Astrocyte (in vitro differentiated cells and primary cell): ENCODE measurements around the gene NSF. TPM values are rescaled to one million over a fixed set of nuclear protein-coding genes. Genes with fewer than 3 reads are reported as not detected.

ENCODE experiments used
- DNase-seq: peaks from one replicate; pipeline ENCODE4 v3.0.0-alpha.2; 2010; ENCODE audit warnings: low read depth
- FAIRE-seq: peaks from 2 replicates; lab custom pipeline; 2011; peaks lifted over from hg19 to GRCh38; lab: Jason Lieb, UNC
- H2AFZ ChIP-seq: 2 replicates; pipeline ENCODE4 v1.6.0; 2012; ENCODE audit warnings: low read depth, low read length, inconsistent platforms
- H3K27ac ChIP-seq: 2 replicates; pipeline ENCODE4 v1.5.1; 2011; ENCODE audit warnings: low read depth, low read length, inconsistent platforms
- H3K27me3 ChIP-seq: 2 replicates; pipeline ENCODE4 v1.6.0; 2011; ENCODE audit warnings: low read length, inconsistent platforms; ENCODE audit not compliant: insufficient read depth
- H3K36me3 ChIP-seq: 2 replicates; pipeline ENCODE4 v1.5.1; 2011; ENCODE audit warnings: low read length, inconsistent platforms; ENCODE audit not compliant: insufficient read depth
- H3K4me1 ChIP-seq: 2 replicates; pipeline ENCODE4 v1.5.1; 2011; ENCODE audit warnings: low read length, inconsistent platforms; ENCODE audit not compliant: insufficient read depth
- H3K4me2 ChIP-seq: 2 replicates; pipeline ENCODE4 v1.6.0; 2012; ENCODE audit warnings: low read length, inconsistent platforms
- H3K4me3 ChIP-seq: 2 replicates; pipeline ENCODE4 v1.5.1; 2011; ENCODE audit warnings: low read depth, mild to moderate bottlenecking, low read length, inconsistent platforms; ENCODE audit not compliant: insufficient read depth
- H3K79me2 ChIP-seq: 2 replicates; pipeline ENCODE4 v1.6.0; 2012; ENCODE audit warnings: mild to moderate bottlenecking, low read length, inconsistent platforms; ENCODE audit not compliant: insufficient read depth
- H3K9ac ChIP-seq: 2 replicates; pipeline ENCODE4 v1.6.0; 2012; ENCODE audit warnings: mild to moderate bottlenecking, low read length, inconsistent platforms
- H3K9me3 ChIP-seq: 2 replicates; pipeline ENCODE4 v1.5.1; 2012; ENCODE audit warnings: low read depth, mild to moderate bottlenecking, low read length, inconsistent platforms; ENCODE audit not compliant: insufficient read depth
- H4K20me1 ChIP-seq: 2 replicates; pipeline ENCODE4 v1.6.0; 2012; ENCODE audit warnings: low read length, inconsistent platforms; ENCODE audit not compliant: insufficient read depth
- H3K27ac Mint-ChIP-seq: one replicate; pipeline ENCODE4 v1.8.0; 2021; ENCODE audit warnings: mild to moderate bottlenecking, mixed read lengths; ENCODE audit not compliant: unreplicated experiment
- H3K27me3 Mint-ChIP-seq: one replicate; pipeline ENCODE4 v1.8.0; 2021; ENCODE audit warnings: low read depth, mixed read lengths; ENCODE audit not compliant: unreplicated experiment
- H3K36me3 Mint-ChIP-seq: one replicate; pipeline ENCODE4 v1.8.0; 2021; ENCODE audit warnings: low read depth, mixed read lengths; ENCODE audit not compliant: unreplicated experiment
- H3K4me1 Mint-ChIP-seq: one replicate; pipeline ENCODE4 v1.8.0; 2021; ENCODE audit warnings: low read depth, mixed read lengths; ENCODE audit not compliant: unreplicated experiment
- H3K4me3 Mint-ChIP-seq: one replicate; pipeline ENCODE4 v1.8.0; 2021; ENCODE audit warnings: mild to moderate bottlenecking, moderate library complexity, mixed read lengths; ENCODE audit not compliant: unreplicated experiment
- H3K9me3 Mint-ChIP-seq: one replicate; pipeline ENCODE4 v1.8.0; 2021; ENCODE audit warnings: mild to moderate bottlenecking, mixed read lengths; ENCODE audit not compliant: unreplicated experiment
- CTCF ChIP-seq: IDR thresholded peaks from 2 replicates; pipeline ENCODE4 v1.5.1; 2011; ENCODE audit warnings: low read depth, mild to moderate bottlenecking, inconsistent platforms, low read length, moderate library complexity; ENCODE audit not compliant: insufficient read depth
- EZH2 ChIP-seq: IDR thresholded peaks from 2 replicates; pipeline ENCODE4 v1.6.1; 2012; ENCODE audit warnings: mild to moderate bottlenecking, low read length, inconsistent platforms; ENCODE audit not compliant: insufficient read depth
- total RNA-seq: library from RNA; stranded (reverse); gene quantifications from 2 replicates; pipeline ENCODE4 v1.2.1, GENCODE V29; 2021

The NSF gene
- total RNA-seq, 1 donor from 2014 or later: 83.4 TPM

GRCh38 chr17:46777943-46778915 is 187.8 kb downstream of the NSF start:
- no peaks in the 10 kb centered on the region for H3K36me3 Mint-ChIP-seq
- peaks cover 5% of the 10 kb centered on the region for H3K4me1 Mint-ChIP-seq
- H3K79me2 ChIP-seq: no peaks in the 10 kb centered on the region
- H3K36me3 ChIP-seq: no peaks in the 10 kb centered on the region
- H3K4me3 ChIP-seq: no peak overlapping the region
- TF ChIP-seq CTCF: no peak
- TF ChIP-seq EZH2: no peak
- peaks cover 3% of the 10 kb centered on the region for H3K9me3 Mint-ChIP-seq
- no peak overlapping the region for H2AFZ ChIP-seq
- no peak overlapping the region for H3K9ac ChIP-seq
- H3K4me3 Mint-ChIP-seq: no peak overlapping the region
- FAIRE-seq (no peak), DNase-seq (no peak)
- no peaks in the 10 kb centered on the region for H4K20me1 ChIP-seq
- H3K27ac Mint-ChIP-seq: no peak overlapping the region
- H3K4me2 ChIP-seq: no peak overlapping the region
- H3K27me3 Mint-ChIP-seq: peaks cover 31% of the 10 kb centered on the region
- no peaks in the 10 kb centered on the region for H3K4me1 ChIP-seq
- H3K27ac ChIP-seq: no peak overlapping the region
- H3K27me3 ChIP-seq: peaks cover 8% of the 10 kb centered on the region
- no peaks in the 10 kb centered on the region for H3K9me3 ChIP-seq

DNA sequence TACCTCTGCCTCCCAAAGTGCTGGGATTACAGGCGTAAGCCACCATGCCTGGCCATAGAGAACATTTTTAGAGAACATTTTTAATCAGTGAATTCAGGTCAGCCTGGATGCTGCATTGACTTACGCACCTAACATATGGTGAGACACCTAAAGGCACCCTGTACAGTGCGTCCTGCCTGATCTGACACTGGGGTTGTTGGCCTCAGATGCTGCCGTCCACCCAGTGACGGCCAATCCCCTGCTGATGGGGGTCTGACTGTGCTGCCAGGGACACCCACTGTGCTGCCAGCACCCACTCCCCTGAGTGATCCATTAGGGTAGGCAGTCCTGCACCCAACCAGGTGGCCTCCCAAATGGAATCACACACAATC is 189.5 kb downstream of the NSF start:
- H3K79me2 ChIP-seq: no peaks in the 10 kb centered on the region
- no peaks in the 10 kb centered on the region for H3K4me1 ChIP-seq
- Mint-ChIP-seq H3K27ac (no peak overlapping the region), H3K9me3 (peaks cover 3% of the 10 kb centered on the region), H3K36me3 (no peaks in the 10 kb centered on the region), H3K27me3 (peaks cover 42% of the 10 kb centered on the region), H3K4me3 (no peak overlapping the region), H3K4me1 (peaks cover 5% of the 10 kb centered on the region)
- H3K4me3 ChIP-seq: no peak overlapping the region
- FAIRE-seq: no peak
- no peak for TF ChIP-seq EZH2
- TF ChIP-seq CTCF: no peak
- DNase-seq: no peak
- H3K4me2 ChIP-seq: no peak overlapping the region
- no peaks in the 10 kb centered on the region for H3K9me3 ChIP-seq
- H3K27me3 ChIP-seq: peaks cover 8% of the 10 kb centered on the region
- H3K9ac ChIP-seq: no peak overlapping the region
- no peaks in the 10 kb centered on the region for H4K20me1 ChIP-seq
- H3K27ac ChIP-seq: no peak overlapping the region
- H2AFZ ChIP-seq: no peak overlapping the region
- H3K36me3 ChIP-seq: no peaks in the 10 kb centered on the region
